Stimulated activated CD4-positive, alpha-beta T cell treated with anti-CD3 and anti-CD28 coated beads, Interleukin-12 subunit alpha, Interleukin-12 subunit beta, amount 100 ng/mL, for 24 hours (primary cell): Measurements from ENCODE around the gene DYNLT2.

Source experiments
- DNase-seq, 2 experiments: peaks; one replicate each; pipeline ENCODE4 v3.0.0-alpha.2; 2020; ENCODE audit warnings: low read depth in 2 of 2

The DYNLT2 gene

GRCh38 chr6:169738204-169738975 lies 13.0 kb downstream of the DYNLT2 start:
- DNase-seq = no peak

GRCh38 chr6:169729961-169730360 lies 21.4 kb downstream of the DYNLT2 start:
- DNase-seq = no peak

GRCh38 chr6:169726963-169727362 lies 24.4 kb downstream of the DYNLT2 start:
- DNase-seq = no peak

GRCh38 chr6:169726049-169726400 lies 25.3 kb downstream of the DYNLT2 start:
- no peak for DNase-seq

- peak in 1 of 2 experiments; percentile 2 for DNase-seq
Observed at GRCh38 chr6:169725125-169726048, 26.0 kb downstream of the DYNLT2 start.

- DNase-seq = peak; percentile 57 to 64
Observed at GRCh38 chr6:169724494-169725124, 26.8 kb downstream of the DYNLT2 start, which contains the start of gene PHF10. Gene PHF10, minus strand, starts transcription at chr6:169724500. Its CDS starts 569 bp downstream, at chr6:169723931.

- no peak for DNase-seq
Observed at GRCh38 chr6:169723991-169724493, 27.3 kb downstream of the DYNLT2 start.

GRCh38 chr6:169723200-169723909 lies 28.0 kb downstream of the DYNLT2 start:
- DNase-seq = peak; percentile 39 to 43

- peak in 1 of 2 experiments; percentile 5 for DNase-seq
Observed at GRCh38 chr6:169722362-169723199, 28.8 kb downstream of the DYNLT2 start.

GRCh38 chr6:169720207-169720855 lies 31.0 kb downstream of the DYNLT2 start:
- no peak for DNase-seq

- DNase-seq = no peak
Observed at GRCh38 chr6:169719117-169719516, 32.3 kb downstream of the DYNLT2 start.

- no peak for DNase-seq
Observed at GRCh38 chr6:169714595-169714994, 36.8 kb downstream of the DYNLT2 start.

- DNase-seq = no peak
Observed at GRCh38 chr6:169714178-169714577, 37.2 kb downstream of the DYNLT2 start.

- no peak for DNase-seq
Observed at GRCh38 chr6:169710009-169710408, 41.4 kb downstream of the DYNLT2 start.

- no peak for DNase-seq
Observed at GRCh38 chr6:169709293-169709692, 42.1 kb downstream of the DYNLT2 start.

GRCh38 chr6:169707772-169708171 lies 43.6 kb downstream of the DYNLT2 start:
- DNase-seq = no peak

- no peak for DNase-seq
Observed at GRCh38 chr6:169702840-169703246, 48.5 kb downstream of the DYNLT2 start.

GRCh38 chr6:169701954-169702839 lies 49.2 kb downstream of the DYNLT2 start, which contains the start of the genes C6orf120 and WDR27:
Gene C6orf120, plus strand, starts transcription at chr6:169702126. Its CDS starts 334 bp downstream, at chr6:169702460.
Gene WDR27, minus strand, starts transcription at chr6:169702029. Its CDS starts 13,024 bp downstream, at chr6:169689005.
- peak; percentile 97 for DNase-seq
